Measurements from ENCODE around the gene FABP3. TPM values are rescaled to one million over a fixed set of nuclear protein-coding genes. Genes with fewer than 3 reads are reported as not detected.

FABP3 gene
- total RNA-seq, 2 donors from 2014 or later: 19.2 to 28.6 TPM

- Histone ChIP-seq H3K4me3 (no peak overlapping the region), H3K36me3 (no peaks in the 10 kb centered on the region), H3K27me3 (replicated peaks; ENCODE audit: insufficient read depth) (no peaks in the 10 kb centered on the region), H3K9me3 (no peaks in the 10 kb centered on the region), H3K4me1 (ENCODE audit: control insufficient read depth in 1 of 2, low read depth in 2 of 2) (peaks cover 3 to 13% of the 10 kb centered on the region in 2 donors), H3K27ac (no peak overlapping the region)
- DNase-seq (ENCODE audit: low spot score): no peak
- TF ChIP-seq, protein P1, sequence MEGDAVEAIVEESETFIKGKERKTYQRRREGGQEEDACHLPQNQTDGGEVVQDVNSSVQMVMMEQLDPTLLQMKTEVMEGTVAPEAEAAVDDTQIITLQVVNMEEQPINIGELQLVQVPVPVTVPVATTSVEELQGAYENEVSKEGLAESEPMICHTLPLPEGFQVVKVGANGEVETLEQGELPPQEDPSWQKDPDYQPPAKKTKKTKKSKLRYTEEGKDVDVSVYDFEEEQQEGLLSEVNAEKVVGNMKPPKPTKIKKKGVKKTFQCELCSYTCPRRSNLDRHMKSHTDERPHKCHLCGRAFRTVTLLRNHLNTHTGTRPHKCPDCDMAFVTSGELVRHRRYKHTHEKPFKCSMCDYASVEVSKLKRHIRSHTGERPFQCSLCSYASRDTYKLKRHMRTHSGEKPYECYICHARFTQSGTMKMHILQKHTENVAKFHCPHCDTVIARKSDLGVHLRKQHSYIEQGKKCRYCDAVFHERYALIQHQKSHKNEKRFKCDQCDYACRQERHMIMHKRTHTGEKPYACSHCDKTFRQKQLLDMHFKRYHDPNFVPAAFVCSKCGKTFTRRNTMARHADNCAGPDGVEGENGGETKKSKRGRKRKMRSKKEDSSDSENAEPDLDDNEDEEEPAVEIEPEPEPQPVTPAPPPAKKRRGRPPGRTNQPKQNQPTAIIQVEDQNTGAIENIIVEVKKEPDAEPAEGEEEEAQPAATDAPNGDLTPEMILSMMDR (IDR thresholded peaks at IDR 0.05): no peak
- no peak for ATAC-seq (ENCODE audit: insufficient number of reproducible peaks, low FRiP score, low read depth)
These were observed 43.3 kb upstream of the FABP3 start for GRCh38 chr1:31416101-31416736.

GRCh38 chr1:31415658-31416057 is 42.8 kb upstream of the FABP3 start:
- no peak overlapping the region for H3K27ac ChIP-seq
- no peaks in the 10 kb centered on the region for H3K27me3 ChIP-seq (replicated peaks; ENCODE audit: insufficient read depth)
- no peaks in the 10 kb centered on the region for H3K9me3 ChIP-seq
- H3K36me3 ChIP-seq: no peaks in the 10 kb centered on the region
- DNase-seq (ENCODE audit: low spot score): no peak
- no peak overlapping the region for H3K4me3 ChIP-seq
- no peak for ATAC-seq (ENCODE audit: insufficient number of reproducible peaks, low FRiP score, low read depth)
- H3K4me1 ChIP-seq (ENCODE audit: control insufficient read depth in 1 of 2, low read depth in 2 of 2): peaks cover 3 to 13% of the 10 kb centered on the region in 2 donors
- TF ChIP-seq, protein P1 (IDR thresholded peaks at IDR 0.05): no peak

DNA sequence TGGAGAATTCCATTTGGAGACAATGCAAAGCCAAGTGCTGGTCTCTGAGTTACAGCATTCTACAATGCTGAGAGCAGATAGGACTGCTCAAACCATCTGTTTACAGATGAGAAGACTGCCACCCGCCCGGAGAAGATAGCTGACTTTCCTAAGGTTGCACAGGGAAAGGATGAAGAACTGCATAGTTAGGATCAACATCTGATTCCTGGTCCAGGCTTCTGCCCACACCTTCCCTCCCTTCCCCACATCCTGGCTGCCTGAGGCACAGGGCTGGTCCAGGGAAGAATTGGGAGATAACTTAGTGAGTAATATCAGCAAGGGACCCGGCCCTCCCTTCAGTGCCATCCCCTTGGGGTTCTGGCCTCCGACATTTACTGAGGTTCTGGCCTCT is 42.1 kb upstream of the FABP3 start:
- H3K27me3 ChIP-seq (replicated peaks; ENCODE audit: insufficient read depth): no peaks in the 10 kb centered on the region
- no peak for DNase-seq (ENCODE audit: low spot score)
- H3K36me3 ChIP-seq: no peaks in the 10 kb centered on the region
- H3K4me3 ChIP-seq: no peak overlapping the region
- H3K4me1 ChIP-seq (ENCODE audit: control insufficient read depth in 1 of 2, low read depth in 2 of 2): peaks cover 3 to 13% of the 10 kb centered on the region in 2 donors
- H3K9me3 ChIP-seq: no peaks in the 10 kb centered on the region
- no peak overlapping the region for H3K27ac ChIP-seq
- ATAC-seq (ENCODE audit: insufficient number of reproducible peaks, low FRiP score, low read depth): no peak
- TF ChIP-seq, protein P1 (IDR thresholded peaks at IDR 0.05): no peak

- Histone ChIP-seq H3K4me1 (ENCODE audit: control insufficient read depth in 1 of 2, low read depth in 2 of 2) (peaks cover 3 to 13% of the 10 kb centered on the region in 2 donors), H3K27ac (no peak overlapping the region), H3K4me3 (peak overlapping the region; percentile 87), H3K27me3 (replicated peaks; ENCODE audit: insufficient read depth) (no peaks in the 10 kb centered on the region), H3K9me3 (no peaks in the 10 kb centered on the region), H3K36me3 (no peaks in the 10 kb centered on the region)
- DNase-seq (ENCODE audit: low spot score): peak; percentile 29
- peak; percentile 30 for ATAC-seq (ENCODE audit: insufficient number of reproducible peaks, low FRiP score, low read depth)
- TF ChIP-seq, protein P1 (IDR thresholded peaks at IDR 0.05): no peak
These were observed 40.6 kb upstream of the FABP3 start for GRCh38 chr1:31413405-31414001.

DNA sequence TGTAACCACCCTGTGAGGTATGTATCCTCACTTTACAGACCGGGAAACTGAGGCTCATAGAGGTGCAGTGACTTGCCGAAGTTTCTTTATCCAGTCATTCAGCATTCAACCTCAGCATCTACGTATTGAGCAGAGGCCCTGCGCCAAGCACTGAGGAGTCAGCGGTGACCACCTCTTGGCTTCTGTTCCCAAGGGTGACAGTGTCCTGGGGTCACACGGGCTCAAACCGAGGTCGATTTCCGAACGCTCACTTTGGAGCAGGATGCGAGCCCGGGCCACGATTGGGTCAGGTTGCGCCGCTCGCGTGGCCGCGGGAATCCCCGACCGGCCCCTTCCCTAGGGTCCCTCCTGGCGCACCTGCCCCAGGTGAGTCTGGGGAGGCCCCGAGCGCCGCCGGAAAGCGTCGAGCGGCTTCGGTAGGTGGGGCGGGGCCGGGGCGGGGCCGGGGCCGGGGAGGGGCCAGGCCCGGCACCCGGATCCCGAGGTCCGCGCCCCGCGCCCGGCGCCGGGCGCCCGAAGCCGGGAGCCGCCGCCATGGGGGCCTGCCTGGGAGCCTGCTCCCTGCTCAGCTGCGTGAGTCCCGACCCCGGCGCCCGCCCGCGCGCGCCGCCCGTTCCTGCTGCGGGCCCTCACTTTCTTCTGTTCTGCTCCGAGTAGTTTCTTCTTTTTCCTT is 40.0 kb upstream of the FABP3 start, which contains the start of gene SERINC2:
SERINC2 (plus strand) TSS at position 482 of the 673 bp plus-strand sequence; CDS start at position 535, 53 bp downstream.
- DNase-seq (ENCODE audit: low spot score) (no peak), ATAC-seq (ENCODE audit: insufficient number of reproducible peaks, low FRiP score, low read depth) (peak; percentile 37)
- H3K27ac ChIP-seq: no peak within 1 kb of the TSS
- H3K4me3 ChIP-seq: peak within 1 kb of the TSS; percentile 87
- no peaks in the 10 kb centered on the region for H3K9me3 ChIP-seq
- peaks cover 3 to 13% of the 10 kb centered on the region in 2 donors for H3K4me1 ChIP-seq (ENCODE audit: control insufficient read depth in 1 of 2, low read depth in 2 of 2)
- H3K27me3 ChIP-seq (replicated peaks; ENCODE audit: insufficient read depth): no peaks in the 10 kb centered on the region
- H3K36me3 ChIP-seq: no peaks in the 10 kb centered on the region
- TF ChIP-seq, protein P1 (IDR thresholded peaks at IDR 0.05): no peak
